Esophagus squamous epithelium (tissue), 4 donors: ENCODE measurements around the gene SMAP2.

Experiments
- CTCF ChIP-seq, 6 experiments: fragments of 450-650 bp in 4 of 6; fragments of 200-600 bp in 2 of 6; sonication (generic) in 2 of 6; IDR thresholded peaks; one replicate each; pipeline ENCODE4 v1.5.1; 2016 to 2019; ENCODE audit warnings: antibody characterized with exemption in 6 of 6, mild to moderate bottlenecking in 4 of 6, moderate library complexity in 4 of 6
- POLR2A ChIP-seq, 4 donors: fragments of 450-650 bp; IDR thresholded peaks; one replicate each; pipeline ENCODE4 v1.6.1; 2017; ENCODE audit warnings: antibody characterized with exemption in 4 of 4, mild to moderate bottlenecking in 4 of 4, moderate library complexity in 3 of 4

- TF ChIP-seq CTCF (IDR thresholded peaks at IDR 0.05) (no peak), POLR2A (IDR thresholded peaks at IDR 0.05) (no peak)
These were observed 18.7 kb downstream of the SMAP2 start for GRCh38 chr1:40392221-40392620.
